Measurements from ENCODE around the gene CEMIP.

- TF ChIP-seq CTCF (optimal IDR thresholded peaks at IDR 0.05 in 1 of 3, IDR thresholded peaks at IDR 0.05 in 1 of 3, conservative IDR thresholded peaks at IDR 0.05 in 1 of 3; ENCODE audit: extremely low read depth in 1 of 3, insufficient read depth in 2 of 3, low read length in 3 of 3) (no peak), EZH2 (IDR thresholded peaks at IDR 0.05; ENCODE audit: low read length) (no peak)
Observed at GRCh38 chr15:80785811-80786354, 6.7 kb downstream of the CEMIP start.

Measured in keratinocyte (primary cell).